AG09319 (cell line): ENCODE measurements around the gene PCCA.
"Not testable (repeated sequence)": the region's sequence is repeated elsewhere in the genome, so short reads cannot be mapped to it uniquely, and the experiment has no call there.

Source experiments
- DNase-seq: peaks from one replicate; pipeline ENCODE4 v3.0.0-alpha.2; 2010; ENCODE audit warnings: low read depth; ENCODE audit errors: extremely low read depth
- TF ChIP-seq, protein P1 (sequence below): IDR thresholded peaks from 2 replicates; pipeline ENCODE4 v1.5.1; 2011; ENCODE audit warnings: low read depth, mild to moderate bottlenecking, inconsistent platforms, low read length, moderate library complexity

Gene PCCA

DNA sequence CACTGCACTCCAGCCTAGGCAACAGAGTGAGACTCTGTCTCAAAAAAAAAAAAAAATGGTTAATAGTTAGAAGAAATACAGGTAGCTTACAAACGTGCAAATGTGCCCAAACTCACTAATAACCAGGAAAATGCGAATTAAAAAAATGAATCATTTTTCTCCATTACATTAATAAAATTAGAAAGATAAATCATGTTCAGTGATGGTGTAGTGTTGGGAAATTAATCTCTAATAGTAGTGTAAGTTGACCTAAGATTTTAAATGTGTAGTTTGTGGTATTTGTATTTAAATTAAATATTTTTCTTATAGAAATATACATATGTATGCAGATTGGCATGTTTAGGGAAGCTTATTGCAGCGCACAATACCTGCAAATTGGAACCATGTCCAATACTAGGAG, 57.6 kb downstream of the PCCA start:
- DNase-seq: no peak

DNA sequence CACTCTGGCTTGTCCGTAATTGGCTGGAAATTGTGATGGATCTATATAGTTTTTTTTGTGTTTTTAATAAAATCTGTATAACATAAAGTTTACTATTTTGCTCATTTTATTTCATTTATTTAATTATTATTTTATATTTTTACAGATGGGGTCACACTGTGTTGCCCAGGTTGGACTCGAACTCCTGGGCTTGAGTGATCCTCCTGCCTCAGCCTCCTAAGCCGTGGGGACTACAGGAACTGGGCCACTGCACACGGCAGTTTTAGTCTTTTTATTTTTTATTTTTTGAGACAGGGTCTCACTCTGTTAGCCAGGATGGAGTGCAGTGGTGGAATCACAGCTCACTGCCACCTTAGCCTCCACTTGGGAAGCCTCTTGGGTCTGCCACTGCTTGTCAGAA, 58.9 kb downstream of the PCCA start:
- TF ChIP-seq, protein P1, sequence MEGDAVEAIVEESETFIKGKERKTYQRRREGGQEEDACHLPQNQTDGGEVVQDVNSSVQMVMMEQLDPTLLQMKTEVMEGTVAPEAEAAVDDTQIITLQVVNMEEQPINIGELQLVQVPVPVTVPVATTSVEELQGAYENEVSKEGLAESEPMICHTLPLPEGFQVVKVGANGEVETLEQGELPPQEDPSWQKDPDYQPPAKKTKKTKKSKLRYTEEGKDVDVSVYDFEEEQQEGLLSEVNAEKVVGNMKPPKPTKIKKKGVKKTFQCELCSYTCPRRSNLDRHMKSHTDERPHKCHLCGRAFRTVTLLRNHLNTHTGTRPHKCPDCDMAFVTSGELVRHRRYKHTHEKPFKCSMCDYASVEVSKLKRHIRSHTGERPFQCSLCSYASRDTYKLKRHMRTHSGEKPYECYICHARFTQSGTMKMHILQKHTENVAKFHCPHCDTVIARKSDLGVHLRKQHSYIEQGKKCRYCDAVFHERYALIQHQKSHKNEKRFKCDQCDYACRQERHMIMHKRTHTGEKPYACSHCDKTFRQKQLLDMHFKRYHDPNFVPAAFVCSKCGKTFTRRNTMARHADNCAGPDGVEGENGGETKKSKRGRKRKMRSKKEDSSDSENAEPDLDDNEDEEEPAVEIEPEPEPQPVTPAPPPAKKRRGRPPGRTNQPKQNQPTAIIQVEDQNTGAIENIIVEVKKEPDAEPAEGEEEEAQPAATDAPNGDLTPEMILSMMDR: no peak

More for the DNA sequence above, 57.6 kb downstream of the PCCA start:
- TF ChIP-seq, protein P1: no peak

DNA sequence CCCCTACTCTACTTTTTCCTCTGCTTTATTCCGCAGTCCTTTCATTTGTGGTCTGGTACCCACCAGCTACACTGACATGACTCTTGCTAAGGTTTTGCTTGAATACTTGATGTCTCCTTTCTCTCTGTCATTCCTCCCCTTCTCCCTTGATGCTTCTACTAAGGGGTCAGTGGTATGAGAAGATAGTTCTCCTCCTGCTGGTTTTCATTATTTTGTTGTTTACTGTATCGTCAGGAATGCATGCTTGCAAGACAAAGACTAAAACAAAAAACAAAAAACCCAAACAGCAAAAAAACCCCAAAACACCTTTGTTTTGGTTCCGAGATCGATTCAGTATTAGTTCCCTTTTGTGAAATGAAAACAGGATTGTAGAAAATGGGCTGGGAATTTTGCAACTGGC, 59.5 kb downstream of the PCCA start:
- TF ChIP-seq, protein P1: no peak
- DNase-seq: no peak

More for the DNA sequence above, 58.9 kb downstream of the PCCA start:
- no peak for DNase-seq

DNA sequence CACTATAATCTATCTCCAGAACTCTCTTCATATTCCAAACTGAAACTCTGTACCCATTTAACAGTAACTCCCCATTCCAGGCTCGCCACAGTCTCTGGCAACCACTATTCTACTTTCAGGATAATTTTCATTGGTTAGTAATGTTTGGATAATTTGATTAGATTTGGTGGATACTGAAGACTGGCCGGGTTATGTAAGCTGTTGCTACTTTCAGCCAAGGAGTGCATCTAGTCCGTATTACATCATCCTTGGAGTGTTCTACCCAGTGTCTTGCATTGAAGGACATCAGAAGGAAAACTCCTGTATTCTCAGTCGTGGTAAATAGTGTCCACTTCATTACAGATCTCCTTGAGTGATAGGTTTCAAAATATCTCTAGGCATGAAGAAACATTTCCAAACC, 60.5 kb downstream of the PCCA start:
- TF ChIP-seq, protein P1: no peak
- peak; percentile 5 for DNase-seq

DNA sequence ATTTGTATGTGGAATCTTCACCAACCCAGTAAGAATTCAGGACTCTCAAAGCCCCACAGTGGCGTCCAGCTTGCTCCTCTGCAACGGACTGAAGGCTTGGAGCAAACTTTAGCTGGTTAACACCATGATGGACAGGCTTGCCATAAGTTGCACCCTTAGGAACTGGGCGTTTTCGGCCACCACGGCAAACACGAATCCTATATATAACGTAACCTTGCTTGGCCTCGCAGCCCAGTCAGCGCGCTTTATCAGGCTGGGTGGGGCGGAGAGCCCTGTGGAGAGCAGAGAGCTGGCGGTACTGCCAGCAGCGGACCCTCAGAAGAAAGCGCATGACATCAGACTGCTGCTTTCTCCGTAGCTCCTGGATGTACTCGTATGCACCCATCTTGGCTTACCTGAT, 61.8 kb downstream of the PCCA start:
- not testable (repeated sequence) for DNase-seq

DNA sequence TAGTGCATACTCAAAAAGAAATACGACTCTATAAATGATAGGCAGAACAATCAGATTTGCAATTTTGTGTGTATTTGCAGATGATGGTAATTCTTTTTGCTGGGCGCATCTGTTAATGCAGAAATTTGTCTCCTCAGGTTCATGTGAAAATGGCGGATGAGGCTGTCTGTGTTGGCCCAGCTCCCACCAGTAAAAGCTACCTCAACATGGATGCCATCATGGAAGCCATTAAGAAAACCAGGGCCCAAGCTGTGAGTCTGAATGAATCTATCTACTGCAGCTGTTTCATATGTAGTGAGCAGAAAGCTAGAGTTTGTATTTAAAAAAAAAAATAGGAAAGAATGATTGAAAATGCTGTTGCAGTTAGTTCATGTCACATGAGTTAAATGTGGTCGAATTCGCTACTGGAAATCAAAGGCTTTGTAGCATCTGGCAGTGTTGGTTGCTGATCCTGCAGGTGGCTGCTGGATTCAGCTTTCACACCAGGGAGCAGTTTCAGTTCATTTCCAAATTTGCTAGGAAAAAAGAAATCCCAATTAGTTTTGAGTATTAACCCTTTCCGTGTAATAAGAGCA, 66.0 kb downstream of the PCCA start:
- no peak for DNase-seq
- TF ChIP-seq, protein P1: no peak

DNA sequence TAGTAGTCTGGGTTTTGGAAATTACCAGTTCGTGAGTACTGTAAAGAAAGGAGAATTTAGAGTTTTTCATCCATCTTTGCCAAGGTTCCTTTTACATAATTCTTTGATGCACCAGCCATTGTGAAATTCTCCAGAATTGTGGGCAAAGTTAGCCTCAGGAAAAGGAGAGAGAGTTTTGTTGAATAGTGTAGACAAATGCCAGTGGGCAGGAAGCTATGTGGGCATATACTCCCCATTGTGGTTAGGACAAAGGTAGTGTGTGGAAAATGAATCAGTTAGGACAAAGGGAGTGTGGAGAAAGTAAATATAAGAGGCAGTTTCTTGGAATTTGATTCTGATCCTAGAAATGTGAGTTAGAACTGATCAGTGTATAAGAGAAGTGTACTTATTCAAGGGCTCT, 67.9 kb downstream of the PCCA start:
- DNase-seq: no peak
- TF ChIP-seq, protein P1: no peak

DNA sequence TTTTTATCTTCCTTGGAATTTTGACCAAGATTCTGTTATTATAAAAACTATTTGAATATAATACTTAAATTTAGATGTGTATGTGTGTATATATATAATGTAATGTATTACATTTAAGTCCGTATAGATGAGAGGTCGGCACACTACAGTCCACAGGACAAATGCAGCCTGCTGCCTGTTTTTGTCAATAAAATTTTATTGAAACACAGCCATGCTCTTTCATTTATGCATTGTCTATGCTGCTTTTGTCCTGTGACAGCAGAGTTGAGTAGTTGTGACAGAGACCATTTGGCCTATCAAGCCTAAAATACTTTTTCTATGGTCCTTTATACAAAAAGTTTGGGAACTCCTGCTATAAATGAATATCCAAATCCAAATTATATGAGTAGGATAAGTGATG, 69.7 kb downstream of the PCCA start:
- no peak for DNase-seq
- TF ChIP-seq, protein P1: no peak
